ENCODE data around the gene GALNT5. TPM values are rescaled to one million over a fixed set of nuclear protein-coding genes. Genes with fewer than 3 reads are reported as not detected.

GALNT5 gene
- total RNA-seq, 1 donor from 2014 or later: not detected

DNA sequence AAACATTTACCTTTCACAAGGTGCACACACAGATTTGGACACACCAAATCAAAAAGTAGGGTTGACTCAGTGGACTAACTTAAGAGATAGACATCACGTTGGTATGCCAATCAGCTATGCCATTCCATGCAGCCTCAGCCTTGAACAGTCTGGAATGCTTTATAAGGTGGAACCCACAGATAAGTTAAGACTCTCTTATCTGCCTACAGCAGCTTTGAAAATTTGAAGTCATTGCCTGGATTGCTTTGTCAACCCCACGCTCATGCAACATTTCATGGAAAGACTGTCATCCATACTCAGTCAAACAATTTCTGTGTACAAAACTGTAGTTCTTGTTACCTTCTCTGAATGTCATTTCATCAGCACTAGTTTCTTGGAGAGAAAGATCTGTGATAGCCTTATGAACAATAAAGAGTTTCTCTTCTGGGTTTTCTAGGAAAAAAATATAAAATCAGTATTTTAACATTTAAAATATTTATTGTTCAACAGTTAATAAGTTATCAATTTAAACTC lies 66.9 kb downstream of the GALNT5 start:
- Mint-ChIP-seq H3K9me3 (no peaks in the 10 kb centered on the region), H3K27me3 (ENCODE audit: low read depth) (no peaks in the 10 kb centered on the region), H3K4me1 (ENCODE audit: low read depth) (peaks cover 20% of the 10 kb centered on the region), H3K27ac (no peak overlapping the region), H3K4me3 (ENCODE audit: low read depth) (no peak overlapping the region), H3K36me3 (ENCODE audit: low read depth) (peaks cover 20% of the 10 kb centered on the region)
- intact Hi-C loops (cut with micrococcal nuclease): no loop called here
- DNase-seq (ENCODE audit: low spot score): no peak

DNA sequence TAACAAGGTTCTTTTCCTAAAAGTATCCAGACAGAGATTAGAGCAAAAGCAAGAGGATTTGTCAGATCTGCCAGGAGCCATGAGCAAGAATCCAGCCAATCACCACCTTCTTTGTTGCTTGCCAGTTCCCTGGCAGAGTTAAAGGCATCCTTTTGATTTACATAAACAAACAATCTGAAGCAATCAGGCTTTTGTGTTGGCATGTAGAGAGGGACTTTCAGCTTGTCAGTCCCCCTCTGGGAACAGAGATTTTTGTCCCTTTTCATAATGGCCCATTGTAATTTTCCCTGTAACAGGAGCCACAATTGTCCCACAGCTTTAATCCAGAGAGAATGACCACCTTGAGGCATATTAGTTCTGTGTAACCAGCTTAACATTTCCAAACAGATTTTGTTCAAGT lies 68.3 kb downstream of the GALNT5 start, which contains the start of gene ERMN:
Gene ERMN, minus strand, starts transcription at position 39 of the 400 bp plus-strand sequence. CDS start 182 bp downstream, outside the sequence.
- Mint-ChIP-seq H3K27ac (no peak within 1 kb of the TSS), H3K9me3 (no peaks in the 10 kb centered on the region), H3K4me1 (ENCODE audit: low read depth) (peaks cover 20% of the 10 kb centered on the region), H3K4me3 (ENCODE audit: low read depth) (no peak within 1 kb of the TSS), H3K27me3 (ENCODE audit: low read depth) (no peaks in the 10 kb centered on the region), H3K36me3 (ENCODE audit: low read depth) (peaks cover 13% of the 10 kb centered on the region)
- DNase-seq (ENCODE audit: low spot score): no peak
- intact Hi-C loops (cut with micrococcal nuclease): loop anchor here (2.0 to 5.0 kb wide), 4 partner anchors 23 to 271 kb away; no protein-coding TSS in a partner anchor

DNA sequence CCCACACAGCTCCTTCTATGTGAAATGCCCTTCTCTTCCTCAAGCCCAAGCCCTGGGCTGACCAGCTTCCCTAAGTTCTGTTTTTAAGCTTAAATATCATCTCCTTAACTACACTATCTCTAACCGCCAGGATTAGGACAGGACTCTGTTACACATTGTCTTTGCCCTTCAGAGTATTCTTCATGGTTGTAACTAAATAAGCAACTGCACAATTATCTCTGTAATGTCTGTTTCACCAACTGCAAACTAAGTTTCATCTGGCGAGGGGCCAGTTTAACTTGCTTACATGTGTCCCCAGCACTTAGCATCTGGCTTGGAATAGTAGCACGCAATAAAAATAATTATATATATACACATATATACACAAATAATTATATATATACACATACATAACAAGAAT lies 69.2 kb downstream of the GALNT5 start:
- peaks cover 24% of the 10 kb centered on the region for H3K4me1 Mint-ChIP-seq (ENCODE audit: low read depth)
- no peaks in the 10 kb centered on the region for H3K9me3 Mint-ChIP-seq
- no peak overlapping the region for H3K4me3 Mint-ChIP-seq (ENCODE audit: low read depth)
- H3K27ac Mint-ChIP-seq: no peak overlapping the region
- H3K36me3 Mint-ChIP-seq (ENCODE audit: low read depth): peaks cover 5% of the 10 kb centered on the region
- intact Hi-C loops (cut with micrococcal nuclease): loop anchor here (1.0 to 5.0 kb wide), 5 partner anchors 24 to 270 kb away; no protein-coding TSS in a partner anchor
- no peaks in the 10 kb centered on the region for H3K27me3 Mint-ChIP-seq (ENCODE audit: low read depth)
- DNase-seq (ENCODE audit: low spot score): no peak

DNA sequence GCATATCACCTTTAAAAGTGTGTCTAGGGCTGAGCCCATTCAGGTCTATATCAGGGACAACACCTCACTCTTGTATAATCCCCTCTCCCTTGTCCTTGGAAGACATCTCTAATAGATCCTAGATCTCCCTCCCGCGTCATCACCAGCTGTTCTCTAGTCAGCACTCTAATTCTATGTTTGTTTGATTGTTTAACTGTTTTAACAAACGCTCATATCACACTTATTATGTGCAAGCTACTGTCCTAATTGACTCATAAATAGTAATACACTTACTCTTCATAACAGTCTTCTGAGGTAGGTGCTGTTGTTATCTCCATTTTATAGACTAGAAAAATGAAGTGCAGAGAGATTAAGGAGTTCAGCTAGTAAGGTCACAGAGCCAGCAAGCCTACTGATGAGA lies 69.7 kb downstream of the GALNT5 start:
- Mint-ChIP-seq H3K4me1 (ENCODE audit: low read depth) (peaks cover 26% of the 10 kb centered on the region), H3K4me3 (ENCODE audit: low read depth) (no peak overlapping the region), H3K9me3 (no peaks in the 10 kb centered on the region), H3K36me3 (ENCODE audit: low read depth) (peaks cover 3% of the 10 kb centered on the region), H3K27me3 (ENCODE audit: low read depth) (no peaks in the 10 kb centered on the region), H3K27ac (no peak overlapping the region)
- intact Hi-C loops (cut with micrococcal nuclease): loop anchor here (1.0 to 5.0 kb wide), 5 partner anchors 24 to 270 kb away; no protein-coding TSS in a partner anchor
- no peak for DNase-seq (ENCODE audit: low spot score)

DNA sequence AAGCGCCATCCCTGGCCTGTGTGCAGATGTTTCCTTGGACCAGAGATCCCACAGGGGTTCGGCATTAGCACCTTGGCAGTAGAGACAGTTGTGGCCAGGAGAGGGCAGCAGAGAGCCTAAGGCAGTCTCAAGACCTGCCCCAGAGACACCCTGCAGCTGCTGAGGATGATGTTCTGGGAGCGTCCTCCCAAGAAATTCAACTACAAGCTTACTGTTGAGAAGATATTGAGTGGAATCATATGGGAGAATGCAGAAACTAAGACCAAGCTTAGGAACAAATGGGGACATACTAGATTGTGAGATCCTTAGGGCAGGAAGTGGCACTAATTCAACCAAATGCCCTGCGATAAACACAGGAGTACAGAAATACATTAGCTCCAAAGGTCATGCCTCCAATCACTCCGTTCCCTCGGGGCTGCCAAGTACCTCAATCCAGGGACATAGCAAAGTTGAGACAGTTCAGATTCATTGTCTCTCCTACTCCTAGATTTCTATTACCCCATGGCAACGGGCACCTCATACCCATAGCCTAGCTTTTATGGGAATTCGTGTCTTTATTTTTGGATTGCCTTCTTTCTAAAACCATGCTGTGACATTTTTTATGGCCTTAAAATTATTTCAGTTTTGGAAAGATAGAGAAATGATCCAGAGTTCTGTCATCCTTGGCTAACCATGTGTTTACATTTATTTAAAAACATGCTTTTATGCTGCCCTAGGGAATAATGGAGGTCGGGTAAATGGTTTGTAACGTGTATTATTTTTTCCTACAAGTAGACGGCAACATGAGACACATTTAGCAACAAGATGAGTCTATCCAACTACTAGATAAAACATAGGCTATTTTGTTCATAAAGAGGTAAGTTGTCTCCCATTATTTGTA lies 70.4 kb downstream of the GALNT5 start:
- H3K36me3 Mint-ChIP-seq (ENCODE audit: low read depth): no peaks in the 10 kb centered on the region
- no peaks in the 10 kb centered on the region for H3K27me3 Mint-ChIP-seq (ENCODE audit: low read depth)
- peak; percentile 72 for DNase-seq (ENCODE audit: low spot score)
- intact Hi-C loops (cut with micrococcal nuclease): loop anchor here (1.0 to 5.0 kb wide), 5 partner anchors 25 to 269 kb away; no protein-coding TSS in a partner anchor
- no peak overlapping the region for H3K27ac Mint-ChIP-seq
- no peaks in the 10 kb centered on the region for H3K9me3 Mint-ChIP-seq
- no peak overlapping the region for H3K4me3 Mint-ChIP-seq (ENCODE audit: low read depth)
- H3K4me1 Mint-ChIP-seq (ENCODE audit: low read depth): peaks cover 31% of the 10 kb centered on the region

DNA sequence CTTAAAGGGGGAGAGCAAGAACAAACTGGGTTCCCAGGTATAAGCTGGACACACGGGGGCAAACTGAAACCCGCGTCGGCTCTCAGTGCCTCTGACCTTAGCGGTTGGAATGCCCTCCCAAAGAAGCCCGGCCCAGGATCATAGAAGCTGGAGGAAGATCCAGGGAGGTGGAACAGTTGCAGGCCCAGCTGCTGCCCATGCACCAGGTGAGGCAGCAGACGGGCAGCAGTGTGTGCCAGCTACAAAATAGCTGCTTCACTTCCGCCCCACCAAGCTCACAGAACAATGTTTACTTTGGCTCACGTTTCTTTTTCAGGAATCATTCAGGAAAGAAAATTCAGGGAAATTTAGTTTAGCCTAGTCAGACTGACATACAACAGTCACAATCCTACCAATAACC lies 72.0 kb downstream of the GALNT5 start:
- no peak overlapping the region for H3K27ac Mint-ChIP-seq
- no peaks in the 10 kb centered on the region for H3K27me3 Mint-ChIP-seq (ENCODE audit: low read depth)
- H3K4me1 Mint-ChIP-seq (ENCODE audit: low read depth): peaks cover 42% of the 10 kb centered on the region
- H3K4me3 Mint-ChIP-seq (ENCODE audit: low read depth): no peak overlapping the region
- intact Hi-C loops (cut with micrococcal nuclease): loop anchor here (5.0 kb wide), 1 partner anchor 153 kb away; no protein-coding TSS in a partner anchor
- H3K36me3 Mint-ChIP-seq (ENCODE audit: low read depth): no peaks in the 10 kb centered on the region
- H3K9me3 Mint-ChIP-seq: no peaks in the 10 kb centered on the region
- DNase-seq (ENCODE audit: low spot score): no peak

DNA sequence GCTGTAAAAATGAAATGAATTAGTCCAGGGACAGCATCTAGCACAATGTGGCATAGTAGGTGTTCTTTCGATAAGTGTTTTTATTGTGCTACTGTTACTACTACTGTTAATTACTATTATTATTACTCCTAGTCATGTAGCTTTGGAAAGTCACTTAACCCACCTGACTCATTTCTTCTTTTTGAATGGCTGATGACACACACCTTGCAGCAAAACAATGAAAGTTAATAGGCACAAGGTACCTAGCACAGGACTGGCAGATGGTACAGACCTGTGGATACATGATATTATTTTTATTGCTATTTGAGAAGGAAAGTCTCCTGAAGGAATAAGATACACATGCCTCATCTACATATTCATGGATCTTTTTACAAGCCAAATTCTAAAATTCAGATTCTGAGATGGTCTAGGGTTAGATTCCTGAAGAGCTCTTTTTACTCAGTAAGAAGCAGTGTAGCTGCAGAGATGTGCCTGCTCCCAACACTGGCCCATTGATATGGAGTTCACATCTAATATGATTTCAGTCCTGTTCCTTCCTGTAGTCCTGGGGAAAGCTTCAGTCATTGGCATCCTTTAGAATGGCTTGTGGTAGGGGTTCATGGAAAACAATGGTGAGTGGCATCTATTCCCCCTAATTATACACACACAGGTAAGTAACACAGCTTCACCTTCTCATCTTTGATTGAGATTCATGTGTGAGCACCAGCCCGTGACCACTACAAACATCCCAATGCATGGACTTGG lies 76.0 kb downstream of the GALNT5 start:
- Mint-ChIP-seq H3K36me3 (ENCODE audit: low read depth) (no peaks in the 10 kb centered on the region), H3K4me3 (ENCODE audit: low read depth) (no peak overlapping the region), H3K27me3 (ENCODE audit: low read depth) (no peaks in the 10 kb centered on the region), H3K27ac (no peak overlapping the region), H3K4me1 (ENCODE audit: low read depth) (peaks cover 44% of the 10 kb centered on the region), H3K9me3 (no peaks in the 10 kb centered on the region)
- intact Hi-C loops (cut with micrococcal nuclease): no loop called here
- DNase-seq (ENCODE audit: low spot score): no peak

DNA sequence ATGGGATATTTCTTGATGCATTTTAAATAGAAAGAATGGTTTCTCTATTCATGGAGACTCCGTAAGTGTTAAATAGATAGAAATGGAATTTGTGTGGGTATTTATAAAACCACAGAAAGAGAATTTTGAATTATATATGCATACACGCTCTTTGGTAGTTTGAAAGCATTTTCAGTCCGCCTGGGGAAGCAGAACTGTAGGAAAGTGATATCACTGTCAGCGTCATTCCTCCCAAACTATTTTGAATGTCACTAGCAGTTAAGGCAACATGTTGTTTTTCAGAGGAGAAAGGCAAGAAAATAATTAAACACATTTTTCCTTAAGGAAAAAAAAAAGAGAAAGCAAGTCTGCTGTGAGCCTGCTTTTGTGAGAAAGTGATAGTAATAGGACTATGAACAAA lies 76.8 kb downstream of the GALNT5 start:
- H3K36me3 Mint-ChIP-seq (ENCODE audit: low read depth): no peaks in the 10 kb centered on the region
- intact Hi-C loops (cut with micrococcal nuclease): no loop called here
- H3K4me1 Mint-ChIP-seq (ENCODE audit: low read depth): peaks cover 40% of the 10 kb centered on the region
- DNase-seq (ENCODE audit: low spot score): no peak
- H3K9me3 Mint-ChIP-seq: no peaks in the 10 kb centered on the region
- no peak overlapping the region for H3K27ac Mint-ChIP-seq
- H3K27me3 Mint-ChIP-seq (ENCODE audit: low read depth): no peaks in the 10 kb centered on the region
- no peak overlapping the region for H3K4me3 Mint-ChIP-seq (ENCODE audit: low read depth)

DNA sequence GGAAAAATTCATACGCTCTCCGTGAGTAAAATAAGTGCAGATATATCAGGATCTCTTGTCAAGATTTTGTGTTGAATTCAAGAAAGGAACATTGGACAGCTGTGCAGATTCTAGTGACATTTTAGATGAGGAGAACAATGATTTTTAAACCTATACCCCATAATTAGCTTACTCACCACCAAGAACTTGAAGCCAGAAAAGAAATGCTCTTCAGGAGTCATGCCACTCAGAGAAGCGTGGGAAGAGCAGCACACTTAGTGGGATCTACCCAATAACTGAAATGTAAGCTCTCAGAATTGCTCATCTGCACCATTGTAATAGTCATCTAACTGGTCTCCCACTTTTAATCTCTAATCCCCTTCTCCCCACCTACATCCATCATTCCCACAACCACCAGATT lies 77.3 kb downstream of the GALNT5 start:
- Mint-ChIP-seq H3K9me3 (no peaks in the 10 kb centered on the region), H3K4me1 (ENCODE audit: low read depth) (peaks cover 39% of the 10 kb centered on the region), H3K36me3 (ENCODE audit: low read depth) (no peaks in the 10 kb centered on the region), H3K27me3 (ENCODE audit: low read depth) (no peaks in the 10 kb centered on the region), H3K4me3 (ENCODE audit: low read depth) (no peak overlapping the region), H3K27ac (peak overlapping the region; percentile 10)
- intact Hi-C loops (cut with micrococcal nuclease): no loop called here
- no peak for DNase-seq (ENCODE audit: low spot score)

DNA sequence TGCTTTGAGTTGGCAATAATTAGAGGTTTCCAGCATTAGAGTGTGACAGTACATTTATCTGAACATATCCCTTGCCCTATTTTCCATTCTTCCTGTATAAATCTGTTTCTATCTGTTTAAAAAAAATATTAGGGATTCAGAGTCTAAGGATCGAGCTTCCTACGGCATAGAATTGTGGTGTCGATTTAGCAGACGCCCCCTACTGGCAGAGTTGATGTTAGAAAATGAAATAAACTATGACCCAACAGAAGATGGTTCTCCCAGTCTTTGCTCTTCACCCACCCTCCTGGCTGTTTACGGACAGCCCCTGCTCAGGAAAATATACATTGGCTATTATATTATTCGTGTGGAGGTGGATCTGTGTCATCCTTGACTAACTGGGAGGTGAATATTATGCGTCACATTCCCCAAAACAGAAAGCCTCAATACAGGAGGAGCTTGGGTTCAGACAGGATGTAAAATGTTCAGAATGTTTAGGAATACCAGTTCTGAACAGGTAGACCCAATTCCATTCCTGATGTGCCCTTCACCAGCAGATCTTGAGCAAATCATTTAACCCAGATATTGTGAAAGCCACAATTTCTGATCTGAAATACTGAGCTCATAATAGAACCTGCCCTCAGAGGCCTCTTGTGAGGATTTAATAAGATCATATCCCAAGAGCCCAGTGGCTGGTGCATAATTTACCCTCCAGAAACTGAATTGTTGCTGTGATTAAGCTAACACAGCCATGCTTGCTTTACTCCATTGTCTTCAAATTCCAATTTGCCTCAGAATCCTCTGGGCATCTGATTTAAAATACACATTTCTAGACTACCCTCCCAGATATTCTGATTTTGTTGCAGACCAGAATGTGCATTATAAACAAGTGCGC lies 78.9 kb downstream of the GALNT5 start:
- intact Hi-C loops (cut with micrococcal nuclease): no loop called here
- no peaks in the 10 kb centered on the region for H3K27me3 Mint-ChIP-seq (ENCODE audit: low read depth)
- peaks cover 35% of the 10 kb centered on the region for H3K4me1 Mint-ChIP-seq (ENCODE audit: low read depth)
- H3K4me3 Mint-ChIP-seq (ENCODE audit: low read depth): no peak overlapping the region
- no peak overlapping the region for H3K27ac Mint-ChIP-seq
- DNase-seq (ENCODE audit: low spot score): no peak
- H3K36me3 Mint-ChIP-seq (ENCODE audit: low read depth): peaks cover 6% of the 10 kb centered on the region
- H3K9me3 Mint-ChIP-seq: peaks cover 7% of the 10 kb centered on the region

DNA sequence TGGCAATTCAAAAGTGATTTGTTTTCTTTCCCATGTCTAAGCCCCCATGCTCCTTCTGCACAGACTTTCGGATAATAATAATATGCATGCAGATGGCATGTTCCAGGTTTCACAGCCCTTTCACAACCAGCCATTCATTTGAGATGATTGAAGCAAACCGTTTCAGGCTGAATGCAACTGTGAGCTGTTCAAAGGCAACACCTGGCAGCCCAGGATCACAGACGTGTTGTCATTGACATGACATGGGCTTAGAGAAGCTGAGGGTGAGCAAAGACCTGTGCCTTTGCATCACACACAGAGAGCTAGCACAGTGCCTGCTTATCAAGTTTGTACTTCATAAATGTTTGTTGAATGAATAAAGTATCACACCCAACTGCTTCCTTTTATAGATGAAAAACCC lies 80.5 kb downstream of the GALNT5 start:
- H3K9me3 Mint-ChIP-seq: peaks cover 23% of the 10 kb centered on the region
- intact Hi-C loops (cut with micrococcal nuclease): no loop called here
- H3K27me3 Mint-ChIP-seq (ENCODE audit: low read depth): no peaks in the 10 kb centered on the region
- no peak for DNase-seq (ENCODE audit: low spot score)
- H3K4me1 Mint-ChIP-seq (ENCODE audit: low read depth): peaks cover 24% of the 10 kb centered on the region
- H3K4me3 Mint-ChIP-seq (ENCODE audit: low read depth): no peak overlapping the region
- H3K27ac Mint-ChIP-seq: no peak overlapping the region
- H3K36me3 Mint-ChIP-seq (ENCODE audit: low read depth): peaks cover 22% of the 10 kb centered on the region
